SK-MEL-5 (cell line): Measurements from ENCODE around the gene PLEKHA8. TPM values are rescaled to one million over a fixed set of nuclear protein-coding genes. Genes with fewer than 3 reads are reported as not detected.

Source experiments
- DNase-seq: peaks from one replicate; pipeline ENCODE4 v3.0.0-alpha.2; 2016; ENCODE audit warnings: low read depth, low spot score
- in situ Hi-C: cut with HindIII; loops from 2 replicates; pipeline ENCODE4 v1.10.0; 2016; ENCODE audit warnings: low sequenced_read_pairs, high pct_unique_total_duplicates, low pct_unique_long_range_greater_than_20kb
- total RNA-seq: library from RNA; depleted of rRNA; stranded (reverse); fragments of >200 nt; shearing (Covaris generic); gene quantifications from 2 replicates; pipeline ENCODE4 v1.2.3, GENCODE V29; 2014

Gene PLEKHA8
- total RNA-seq, 1 experiment from 2014 or later, result 18.6 TPM

DNA sequence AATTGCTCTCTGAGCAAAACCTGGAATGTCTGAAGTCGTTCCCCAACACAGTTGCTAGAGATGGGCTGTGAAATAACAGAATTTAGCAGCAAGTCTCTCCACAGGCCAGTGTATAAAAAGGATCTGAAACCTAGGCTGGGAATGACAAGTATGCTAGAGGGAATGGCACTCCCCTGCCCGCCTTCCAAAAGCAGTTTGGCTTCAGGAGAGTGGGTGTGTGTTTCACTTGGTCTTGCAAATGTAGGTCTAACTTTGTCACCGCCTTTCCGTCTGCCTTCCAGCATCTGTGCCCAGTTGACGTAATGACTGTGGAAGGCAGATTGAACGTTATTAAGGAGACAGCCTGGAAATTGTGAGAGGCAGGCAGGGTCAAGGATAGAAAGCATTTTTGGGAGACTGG lies 88.6 kb downstream of the PLEKHA8 start:
- DNase-seq, result no peak
- in situ Hi-C loops, result no loop called here

DNA sequence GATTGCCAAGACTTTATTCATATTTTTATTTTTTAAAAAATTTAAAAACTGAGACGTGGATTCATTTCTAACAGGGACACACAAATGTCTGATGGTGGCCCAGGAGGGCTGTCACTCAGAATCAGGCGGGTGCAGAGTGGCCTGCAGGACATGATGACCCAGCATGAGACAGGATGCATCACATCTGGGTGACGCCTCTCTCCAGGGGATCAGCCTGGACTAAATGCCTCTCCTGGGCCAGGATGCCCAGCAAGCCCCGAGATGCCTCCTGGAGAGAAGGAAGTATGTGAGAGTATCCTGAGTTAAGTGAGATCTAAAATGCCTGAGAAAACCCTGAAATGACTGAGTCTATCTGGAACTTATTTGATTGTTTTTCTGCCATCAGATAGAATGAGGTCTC lies 89.7 kb downstream of the PLEKHA8 start:
- in situ Hi-C loops, result no loop called here
- DNase-seq, result no peak

DNA sequence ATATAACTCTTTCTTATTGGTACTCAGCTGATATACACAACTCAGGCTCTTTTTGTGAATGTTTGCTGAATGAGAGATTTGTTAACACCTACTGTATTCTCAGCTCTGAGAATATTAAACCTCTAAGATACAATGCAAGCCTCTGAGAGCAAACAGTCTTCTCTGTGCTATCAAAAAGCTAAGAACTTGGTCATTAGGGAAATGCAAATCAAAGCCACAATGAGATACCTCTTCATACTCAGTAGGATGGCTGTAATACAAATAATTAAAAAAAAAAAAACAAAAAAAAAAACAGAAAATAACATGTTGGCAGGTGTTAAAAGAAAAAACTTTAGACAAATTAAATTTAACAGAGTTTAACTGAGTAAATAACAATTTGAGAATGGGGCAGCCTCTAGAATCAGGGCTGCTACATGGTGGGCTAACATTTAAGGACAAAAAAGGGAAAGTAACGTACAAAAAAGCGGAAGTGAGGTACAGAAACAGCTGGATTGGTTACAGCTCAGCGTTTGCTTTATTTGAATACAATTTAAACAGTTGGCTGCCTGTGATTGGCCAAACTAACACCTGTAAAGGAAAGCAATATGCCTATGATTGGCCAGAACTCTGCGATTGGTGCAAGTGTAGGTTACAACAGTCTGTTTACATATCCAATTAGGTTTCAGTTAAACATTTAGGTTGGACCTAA lies 91.8 kb downstream of the PLEKHA8 start:
- DNase-seq, result no peak
- in situ Hi-C loops, result no loop called here

- no peak for DNase-seq
- in situ Hi-C loops, result no loop called here
Observed at GRCh38 chr7:30133736-30134610, 105.8 kb downstream of the PLEKHA8 start.

DNA sequence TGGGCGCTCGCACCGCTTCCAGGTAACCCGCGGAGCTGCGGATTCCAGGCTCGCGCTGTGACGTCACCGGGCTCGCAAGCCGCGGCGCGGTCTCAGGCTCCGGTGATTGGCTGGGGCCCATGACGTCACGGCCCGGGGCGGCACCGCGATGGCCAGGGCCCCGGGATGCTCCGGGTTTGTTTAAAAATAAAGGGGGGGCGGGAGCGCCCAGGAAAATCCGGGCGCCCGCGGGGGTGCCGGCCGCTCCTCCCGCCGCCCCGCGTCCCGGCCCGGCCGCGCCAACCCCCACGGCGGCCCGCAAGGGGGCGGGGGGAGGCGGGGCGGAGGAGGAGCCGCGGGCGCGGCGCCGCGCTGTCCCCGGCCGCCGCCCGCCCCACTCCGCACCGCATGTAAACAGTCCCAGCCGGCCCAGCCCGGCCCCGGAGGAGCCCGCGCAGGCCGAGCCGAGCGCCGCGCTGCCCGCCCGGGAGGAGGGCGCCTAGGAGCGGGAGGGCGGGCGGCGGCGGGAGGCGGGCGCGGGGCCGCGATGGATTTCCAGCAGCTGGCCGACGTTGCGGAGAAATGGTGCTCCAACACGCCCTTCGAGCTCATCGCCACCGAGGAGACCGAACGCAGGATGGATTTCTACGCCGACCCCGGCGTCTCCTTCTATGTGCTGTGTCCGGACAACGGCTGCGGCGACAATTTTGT lies 106.5 kb downstream of the PLEKHA8 start, which contains the start of gene MTURN:
TSS of gene MTURN (plus strand) at position 376 of the 690 bp plus-strand sequence. CDS start at position 527, 151 bp downstream.
- DNase-seq, result peak; percentile 87
- in situ Hi-C loops, result no loop called here

GRCh38 chr7:30135301-30136116 lies 107.3 kb downstream of the PLEKHA8 start:
- peak; percentile 66 for DNase-seq
- in situ Hi-C loops, result no loop called here

GRCh38 chr7:30136117-30136731 lies 108.0 kb downstream of the PLEKHA8 start:
- in situ Hi-C loops, result no loop called here
- no peak for DNase-seq

- in situ Hi-C loops, result no loop called here
- peak; percentile 51 for DNase-seq
Observed at GRCh38 chr7:30136743-30137485, 108.7 kb downstream of the PLEKHA8 start.

DNA sequence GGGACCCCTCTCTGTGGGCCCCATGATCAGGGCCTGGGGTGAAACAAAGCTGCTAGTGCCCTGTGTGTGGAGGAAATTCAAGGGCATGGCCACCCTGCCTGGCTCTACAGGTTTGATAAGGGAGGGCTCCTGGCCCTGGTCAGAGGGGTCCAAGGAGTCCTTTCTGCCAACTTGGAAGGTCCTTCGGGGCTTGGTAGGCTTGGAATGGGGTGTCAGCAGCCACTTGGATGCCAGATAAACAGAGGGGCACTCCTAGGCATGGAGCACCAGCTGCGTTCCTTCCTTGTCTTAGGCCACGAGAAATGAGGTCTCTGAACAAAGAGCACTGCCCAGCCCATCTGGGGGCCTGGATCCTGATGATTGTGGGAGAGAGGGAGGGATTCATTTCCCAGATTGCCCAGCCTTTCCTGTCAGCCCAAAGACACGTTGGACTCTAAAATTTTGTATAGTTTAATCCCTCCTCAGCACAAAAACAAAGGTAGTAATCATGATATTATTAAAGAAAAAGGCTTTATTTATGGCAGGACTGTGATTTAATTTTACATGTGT lies 111.7 kb downstream of the PLEKHA8 start:
- in situ Hi-C loops, result no loop called here
- peak; percentile 50 for DNase-seq

DNA sequence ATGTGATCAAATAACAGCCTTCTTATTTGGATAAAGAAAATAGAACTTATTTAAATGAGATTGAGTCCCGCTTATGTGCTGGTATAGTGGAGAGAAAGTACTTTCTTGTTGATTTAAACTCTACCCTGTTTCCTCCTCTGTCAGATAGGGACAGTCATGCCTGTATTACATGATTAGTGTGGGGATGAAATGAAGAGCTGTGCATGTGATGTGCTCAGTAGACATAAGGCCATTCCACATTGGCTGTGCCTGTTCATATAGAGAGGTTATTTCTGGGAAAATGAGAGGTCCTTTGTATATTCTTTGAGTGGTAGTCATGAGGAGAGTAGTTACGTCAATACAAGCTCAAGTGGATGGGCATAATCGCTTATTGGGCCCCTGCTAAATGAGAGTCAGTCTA lies 112.2 kb downstream of the PLEKHA8 start:
- in situ Hi-C loops, result no loop called here
- DNase-seq, result peak; percentile 99

GRCh38 chr7:30142710-30143109 lies 114.5 kb downstream of the PLEKHA8 start:
- in situ Hi-C loops, result no loop called here
- DNase-seq, result peak; percentile 64

- DNase-seq, result no peak
- in situ Hi-C loops, result no loop called here
Observed at GRCh38 chr7:30143748-30144251, 115.6 kb downstream of the PLEKHA8 start.

- DNase-seq, result no peak
- in situ Hi-C loops, result no loop called here
Observed at GRCh38 chr7:30144657-30145306, 116.6 kb downstream of the PLEKHA8 start.

DNA sequence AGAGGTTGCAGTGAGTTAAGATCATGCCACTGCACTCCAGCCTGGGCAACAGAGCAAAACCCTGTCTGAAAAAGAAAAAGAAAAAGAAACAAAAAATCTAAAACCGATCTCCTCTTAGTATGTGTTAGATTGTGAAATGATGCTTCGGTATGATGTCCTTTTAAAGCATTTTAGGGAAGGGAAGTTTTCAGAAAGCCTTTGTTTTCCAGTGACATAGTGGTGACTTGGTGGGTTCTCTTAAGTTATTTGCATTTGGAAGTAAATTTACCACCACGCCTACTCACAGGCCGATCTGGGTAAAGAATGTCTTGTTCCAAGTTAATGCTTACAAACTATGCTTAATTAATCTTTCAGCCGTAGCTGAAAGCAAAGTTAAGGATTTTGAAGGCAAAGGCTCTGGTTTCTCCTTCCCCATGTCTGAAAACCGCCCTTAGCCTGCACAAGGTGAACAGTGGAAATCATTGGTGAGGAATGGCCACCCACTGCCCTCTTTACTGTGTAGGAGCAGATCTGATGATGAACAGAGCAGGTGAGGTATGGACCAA lies 117.3 kb downstream of the PLEKHA8 start:
- DNase-seq, result no peak
- in situ Hi-C loops, result no loop called here

DNA sequence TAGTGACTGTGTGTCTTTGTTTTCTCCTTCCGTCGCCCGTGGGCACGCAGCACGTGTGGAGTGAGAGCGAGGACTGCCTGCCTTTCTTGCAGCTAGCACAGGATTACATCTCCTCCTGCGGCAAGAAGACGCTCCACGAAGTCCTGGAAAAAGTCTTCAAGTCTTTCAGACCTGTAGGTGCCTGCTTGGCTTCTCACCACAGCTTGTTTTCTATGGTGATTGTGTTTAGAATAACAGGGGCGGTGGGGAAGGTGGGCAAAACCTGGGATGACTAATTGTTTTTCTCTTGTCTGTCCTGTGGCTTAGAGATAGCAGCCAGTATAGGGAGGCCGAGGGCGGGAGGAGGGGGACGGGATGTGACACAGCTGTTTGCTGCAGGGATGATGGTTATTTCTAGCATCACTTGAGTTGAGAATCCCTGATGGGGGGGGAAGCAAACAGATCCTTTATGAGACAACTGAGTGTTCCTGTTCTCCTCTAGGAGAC lies 118.0 kb downstream of the PLEKHA8 start:
- peak; percentile 66 for DNase-seq
- in situ Hi-C loops, result no loop called here
